ENCODE results near the gene LRFN2. TPM values are rescaled to one million over a fixed set of nuclear protein-coding genes. Genes with fewer than 3 reads are reported as not detected.

Gene LRFN2
- total RNA-seq, 1 donor from 2014 or later: 0.32 TPM

- Histone ChIP-seq H4K20me1 (ENCODE audit: insufficient read depth, low read length) (no peaks in the 10 kb centered on the region), H3K9ac (ENCODE audit: low read length) (no peak overlapping the region), H3K27ac (ENCODE audit: low read depth, low read length) (no peak overlapping the region), H3K27me3 (ENCODE audit: insufficient read depth, low read length) (no peaks in the 10 kb centered on the region), H3K9me3 (ENCODE audit: insufficient read depth, low read depth, low read length) (no peaks in the 10 kb centered on the region), H3K4me2 (ENCODE audit: low read length) (no peak overlapping the region), H3K4me1 (ENCODE audit: insufficient read depth, low read length) (no peaks in the 10 kb centered on the region), H3K79me2 (ENCODE audit: insufficient read depth, low read length) (no peaks in the 10 kb centered on the region), H3K4me3 (ENCODE audit: insufficient read depth, low read depth, low read length) (no peak overlapping the region), H3K36me3 (ENCODE audit: insufficient read depth, low read length) (no peaks in the 10 kb centered on the region), H2AFZ (ENCODE audit: low read depth, low read length) (no peak overlapping the region)
- peaks cover 82% of the 10 kb centered on the region for H3K27me3 Mint-ChIP-seq (ENCODE audit: low read depth, unreplicated experiment)
- DNase-seq (ENCODE audit: low read depth) (no peak), FAIRE-seq (no peak)
- H3K4me1 Mint-ChIP-seq (ENCODE audit: low read depth, unreplicated experiment): no peaks in the 10 kb centered on the region
- no peak overlapping the region for H3K4me3 Mint-ChIP-seq (ENCODE audit: unreplicated experiment)
- TF ChIP-seq, protein P1, sequence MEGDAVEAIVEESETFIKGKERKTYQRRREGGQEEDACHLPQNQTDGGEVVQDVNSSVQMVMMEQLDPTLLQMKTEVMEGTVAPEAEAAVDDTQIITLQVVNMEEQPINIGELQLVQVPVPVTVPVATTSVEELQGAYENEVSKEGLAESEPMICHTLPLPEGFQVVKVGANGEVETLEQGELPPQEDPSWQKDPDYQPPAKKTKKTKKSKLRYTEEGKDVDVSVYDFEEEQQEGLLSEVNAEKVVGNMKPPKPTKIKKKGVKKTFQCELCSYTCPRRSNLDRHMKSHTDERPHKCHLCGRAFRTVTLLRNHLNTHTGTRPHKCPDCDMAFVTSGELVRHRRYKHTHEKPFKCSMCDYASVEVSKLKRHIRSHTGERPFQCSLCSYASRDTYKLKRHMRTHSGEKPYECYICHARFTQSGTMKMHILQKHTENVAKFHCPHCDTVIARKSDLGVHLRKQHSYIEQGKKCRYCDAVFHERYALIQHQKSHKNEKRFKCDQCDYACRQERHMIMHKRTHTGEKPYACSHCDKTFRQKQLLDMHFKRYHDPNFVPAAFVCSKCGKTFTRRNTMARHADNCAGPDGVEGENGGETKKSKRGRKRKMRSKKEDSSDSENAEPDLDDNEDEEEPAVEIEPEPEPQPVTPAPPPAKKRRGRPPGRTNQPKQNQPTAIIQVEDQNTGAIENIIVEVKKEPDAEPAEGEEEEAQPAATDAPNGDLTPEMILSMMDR (IDR thresholded peaks at IDR 0.05; ENCODE audit: insufficient read depth, low read depth, low read length): no peak
- no peak for TF ChIP-seq EZH2 (IDR thresholded peaks at IDR 0.05; ENCODE audit: insufficient read depth, low read length)
- peaks cover 5% of the 10 kb centered on the region for H3K9me3 Mint-ChIP-seq (ENCODE audit: unreplicated experiment)
- H3K27ac Mint-ChIP-seq (ENCODE audit: unreplicated experiment): no peak overlapping the region
- H3K36me3 Mint-ChIP-seq (ENCODE audit: low read depth, unreplicated experiment): no peaks in the 10 kb centered on the region
Measured at GRCh38 chr6:40485795-40486194, 101.4 kb downstream of the LRFN2 start.

DNA sequence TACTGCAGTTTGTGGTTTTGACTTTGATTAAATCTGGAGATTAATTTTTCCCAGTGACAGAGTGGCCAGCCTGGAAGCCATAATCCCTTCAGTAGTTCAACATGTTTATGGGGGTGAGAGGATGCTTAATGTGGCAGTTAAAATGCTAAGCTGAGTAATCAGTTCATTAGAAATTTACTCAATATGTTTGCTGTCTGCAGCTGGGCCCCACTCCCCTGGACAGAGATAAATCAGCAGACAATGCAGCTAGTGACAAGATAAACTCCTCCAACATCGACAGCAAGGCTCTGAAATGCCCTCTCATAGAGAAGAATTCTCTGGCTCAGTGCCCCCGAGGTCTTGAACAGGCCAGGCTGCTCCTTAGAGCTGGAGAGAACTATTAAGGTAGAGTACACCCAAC lies 101.9 kb downstream of the LRFN2 start:
- no peak overlapping the region for H3K27ac Mint-ChIP-seq (ENCODE audit: unreplicated experiment)
- Histone ChIP-seq H2AFZ (ENCODE audit: low read depth, low read length) (no peak overlapping the region), H3K27me3 (ENCODE audit: insufficient read depth, low read length) (no peaks in the 10 kb centered on the region), H3K4me3 (ENCODE audit: insufficient read depth, low read depth, low read length) (no peak overlapping the region), H4K20me1 (ENCODE audit: insufficient read depth, low read length) (no peaks in the 10 kb centered on the region), H3K27ac (ENCODE audit: low read depth, low read length) (no peak overlapping the region), H3K9ac (ENCODE audit: low read length) (no peak overlapping the region), H3K4me1 (ENCODE audit: insufficient read depth, low read length) (no peaks in the 10 kb centered on the region), H3K36me3 (ENCODE audit: insufficient read depth, low read length) (no peaks in the 10 kb centered on the region), H3K79me2 (ENCODE audit: insufficient read depth, low read length) (no peaks in the 10 kb centered on the region), H3K4me2 (ENCODE audit: low read length) (no peak overlapping the region), H3K9me3 (ENCODE audit: insufficient read depth, low read depth, low read length) (no peaks in the 10 kb centered on the region)
- FAIRE-seq (no peak), DNase-seq (ENCODE audit: low read depth) (no peak)
- H3K27me3 Mint-ChIP-seq (ENCODE audit: low read depth, unreplicated experiment): peaks cover 77% of the 10 kb centered on the region
- H3K36me3 Mint-ChIP-seq (ENCODE audit: low read depth, unreplicated experiment): no peaks in the 10 kb centered on the region
- no peak overlapping the region for H3K4me3 Mint-ChIP-seq (ENCODE audit: unreplicated experiment)
- H3K9me3 Mint-ChIP-seq (ENCODE audit: unreplicated experiment): peaks cover 5% of the 10 kb centered on the region
- no peak for TF ChIP-seq EZH2 (IDR thresholded peaks at IDR 0.05; ENCODE audit: insufficient read depth, low read length)
- TF ChIP-seq, protein P1 (IDR thresholded peaks at IDR 0.05; ENCODE audit: insufficient read depth, low read depth, low read length): no peak
- no peaks in the 10 kb centered on the region for H3K4me1 Mint-ChIP-seq (ENCODE audit: low read depth, unreplicated experiment)

DNA sequence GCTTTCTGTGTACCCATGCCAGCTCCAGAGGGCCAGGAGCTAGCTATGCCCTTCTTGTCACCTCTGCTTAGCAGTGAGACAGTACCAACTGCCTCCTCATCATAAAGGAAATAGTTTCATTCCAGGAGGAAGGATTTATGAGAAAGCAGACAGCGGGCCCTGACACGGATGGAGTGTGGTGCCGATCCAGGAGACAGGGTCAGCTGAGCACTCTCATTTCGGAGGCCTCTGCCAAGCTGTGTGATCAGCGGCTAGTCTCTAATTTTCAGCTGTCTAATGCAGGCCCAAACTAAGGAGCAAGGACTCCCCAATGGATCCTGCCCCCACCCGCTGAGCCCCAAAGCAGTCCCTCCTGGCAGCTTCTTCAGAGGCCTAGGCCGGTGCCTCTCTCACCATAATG lies 103.1 kb downstream of the LRFN2 start:
- Histone ChIP-seq H3K27me3 (ENCODE audit: insufficient read depth, low read length) (peaks cover 1% of the 10 kb centered on the region), H3K4me2 (ENCODE audit: low read length) (no peak overlapping the region), H4K20me1 (ENCODE audit: insufficient read depth, low read length) (no peaks in the 10 kb centered on the region), H2AFZ (ENCODE audit: low read depth, low read length) (no peak overlapping the region), H3K79me2 (ENCODE audit: insufficient read depth, low read length) (no peaks in the 10 kb centered on the region), H3K9me3 (ENCODE audit: insufficient read depth, low read depth, low read length) (no peaks in the 10 kb centered on the region), H3K36me3 (ENCODE audit: insufficient read depth, low read length) (no peaks in the 10 kb centered on the region), H3K9ac (ENCODE audit: low read length) (no peak overlapping the region), H3K27ac (ENCODE audit: low read depth, low read length) (no peak overlapping the region), H3K4me3 (ENCODE audit: insufficient read depth, low read depth, low read length) (no peak overlapping the region), H3K4me1 (ENCODE audit: insufficient read depth, low read length) (no peaks in the 10 kb centered on the region)
- Mint-ChIP-seq H3K9me3 (ENCODE audit: unreplicated experiment) (peaks cover 5% of the 10 kb centered on the region), H3K4me3 (ENCODE audit: unreplicated experiment) (no peak overlapping the region), H3K27ac (ENCODE audit: unreplicated experiment) (no peak overlapping the region), H3K27me3 (ENCODE audit: low read depth, unreplicated experiment) (peaks cover 70% of the 10 kb centered on the region), H3K4me1 (ENCODE audit: low read depth, unreplicated experiment) (no peaks in the 10 kb centered on the region), H3K36me3 (ENCODE audit: low read depth, unreplicated experiment) (no peaks in the 10 kb centered on the region)
- DNase-seq (ENCODE audit: low read depth): no peak
- TF ChIP-seq EZH2 (IDR thresholded peaks at IDR 0.05; ENCODE audit: insufficient read depth, low read length): no peak
- TF ChIP-seq, protein P1 (IDR thresholded peaks at IDR 0.05; ENCODE audit: insufficient read depth, low read depth, low read length): no peak
- FAIRE-seq: no peak

Data from astrocyte (in vitro differentiated cells and primary cell).